Glomerular visceral epithelial cell (primary cell): ENCODE data around the gene EIF2S2.

Source experiments
- DNase-seq: peaks from one replicate; pipeline ENCODE4 v3.0.0-alpha.2; 2016; ENCODE audit errors: extremely low spot score

Gene EIF2S2

GRCh38 chr20:34122274-34122980, 10.4 kb upstream of the EIF2S2 start:
- DNase-seq = no peak

DNA sequence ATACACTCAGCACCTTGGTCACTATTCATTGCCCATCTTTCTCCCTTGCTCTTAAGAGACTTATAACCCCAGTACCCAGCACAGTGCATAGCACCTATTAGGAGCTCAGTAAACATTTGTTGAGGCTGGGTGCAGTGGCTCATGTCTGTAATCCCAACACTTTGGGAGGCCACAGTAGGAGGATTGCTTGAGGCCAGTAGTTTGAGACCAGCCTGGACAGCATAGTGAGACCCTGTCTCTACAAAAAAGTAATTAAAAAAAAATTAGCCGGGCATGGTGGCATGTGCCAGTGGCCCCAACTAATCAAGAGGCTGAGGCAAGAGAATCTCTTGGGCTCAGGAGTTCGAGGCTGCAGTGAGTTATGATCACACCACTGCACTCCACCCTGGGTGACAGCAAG, 8.2 kb upstream of the EIF2S2 start:
- no peak for DNase-seq

DNA sequence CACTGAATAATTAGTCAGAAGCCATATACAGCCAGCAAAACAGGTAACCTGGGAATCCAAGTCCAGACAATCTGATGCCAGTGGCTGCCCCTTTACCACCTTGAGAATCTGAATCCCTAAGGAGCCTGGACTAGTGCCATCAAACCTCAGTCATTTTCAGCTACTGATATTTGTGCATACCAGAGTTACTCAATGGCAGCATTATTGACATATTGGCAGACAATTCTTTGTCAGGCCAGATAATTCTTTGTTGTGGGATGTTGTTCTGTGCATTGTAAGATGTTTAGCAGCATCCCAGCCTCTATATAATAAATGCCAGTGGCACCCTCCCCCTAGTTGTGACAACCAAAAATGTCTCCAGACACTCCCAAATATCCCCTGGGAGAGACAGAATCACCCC, 3.2 kb upstream of the EIF2S2 start:
- DNase-seq = no peak

GRCh38 chr20:34114809-34115208, 2.8 kb upstream of the EIF2S2 start:
- no peak for DNase-seq

DNA sequence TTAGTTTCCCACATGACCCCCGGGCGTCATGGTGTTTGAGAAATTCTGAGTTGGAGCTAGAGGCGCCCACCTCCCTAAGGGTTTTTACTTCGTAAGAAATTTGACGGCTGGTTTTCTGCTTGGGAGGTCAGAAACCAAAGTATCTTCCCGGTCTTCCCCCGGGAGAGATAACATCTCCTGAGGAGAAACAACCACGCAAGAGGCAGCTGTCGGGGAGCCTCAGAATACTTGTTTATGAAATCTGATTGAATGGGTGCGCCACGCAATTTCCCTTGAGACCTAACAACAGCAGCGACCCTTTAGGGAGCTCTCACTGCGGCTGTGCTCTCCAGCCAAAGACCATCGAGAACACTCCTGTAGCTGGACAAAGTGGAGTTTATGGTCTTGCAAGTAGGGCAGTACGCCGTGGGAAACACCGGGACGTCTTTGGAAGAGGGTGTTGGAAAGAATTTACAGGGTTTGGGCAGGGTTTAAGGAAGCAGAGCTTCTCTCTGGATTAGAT, 608 bp upstream of the EIF2S2 start:
- DNase-seq = no peak

DNA sequence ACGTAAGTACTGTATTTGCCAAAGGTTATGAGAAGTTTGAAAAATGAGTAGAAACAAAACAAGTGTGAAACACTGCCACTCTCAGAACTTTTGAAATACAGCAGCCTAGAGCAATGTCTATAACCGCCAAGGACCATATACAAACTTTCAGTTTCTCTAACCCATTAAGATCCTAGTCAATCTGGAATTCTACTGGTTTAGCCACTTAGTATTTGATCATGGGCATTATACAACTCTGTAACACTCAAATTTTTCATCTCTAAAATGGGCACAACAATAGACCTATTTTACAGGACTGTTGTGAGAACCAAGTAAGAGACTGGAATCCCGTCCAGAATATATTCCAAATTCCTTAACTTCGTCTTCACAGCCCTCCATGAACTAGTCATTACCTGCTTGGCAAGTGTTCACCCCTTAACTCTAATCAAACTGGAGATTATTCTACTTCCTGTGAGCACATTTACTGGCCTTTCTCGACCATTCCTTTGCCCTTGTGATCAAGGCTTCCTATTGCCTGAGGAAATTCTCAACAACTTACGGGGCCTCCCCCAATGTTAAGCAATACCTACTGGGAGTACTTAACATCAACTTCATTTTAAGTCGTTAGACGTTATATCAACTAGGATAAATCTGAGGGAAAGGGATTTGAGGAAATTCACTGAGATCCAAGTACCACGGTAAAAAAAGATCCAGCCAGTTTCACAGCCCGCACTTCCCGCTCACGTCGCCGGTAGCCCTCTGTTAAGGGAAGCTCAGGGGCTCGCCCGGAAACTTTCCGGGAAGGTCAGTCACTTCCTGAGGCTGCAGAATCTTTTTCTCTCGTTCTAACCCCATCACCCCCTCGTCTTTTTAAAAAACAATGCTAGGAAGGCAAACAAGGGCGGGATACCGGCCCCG, 1.1 kb downstream of the EIF2S2 start:
- peak; percentile 35 for DNase-seq

DNA sequence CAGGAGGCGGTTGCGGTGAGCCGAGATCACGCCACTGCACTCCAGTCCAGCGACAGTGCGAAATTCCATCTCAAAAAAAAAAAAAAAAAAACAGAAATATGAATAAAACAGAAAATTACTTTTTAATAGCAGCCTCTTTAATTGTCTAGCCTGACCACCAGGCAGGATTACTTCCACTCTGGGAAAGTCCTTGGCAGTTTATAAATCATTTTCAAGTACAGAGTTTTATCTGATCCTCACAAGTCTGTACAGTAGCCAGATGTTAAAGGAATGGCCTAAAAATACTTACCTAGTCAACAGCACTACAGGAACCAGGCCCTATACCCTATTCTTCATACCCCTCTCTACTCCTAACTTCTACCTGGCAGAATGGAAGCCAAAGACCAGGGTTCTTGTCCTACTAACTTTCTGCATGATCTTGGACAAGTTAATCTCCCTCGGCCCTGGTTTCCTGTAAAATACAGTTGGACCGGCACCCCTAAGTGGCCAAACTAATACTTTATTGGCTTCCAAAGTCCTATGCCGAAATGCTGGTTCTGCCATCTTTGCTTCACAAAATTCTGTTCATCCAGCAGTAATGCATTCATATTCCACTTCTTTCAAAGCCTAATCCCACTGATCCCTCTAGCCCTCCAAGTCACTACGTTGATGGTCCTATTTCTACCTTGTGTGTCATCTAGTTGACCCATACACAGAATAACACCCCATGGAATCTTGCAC, 1.9 kb downstream of the EIF2S2 start:
- no peak for DNase-seq

GRCh38 chr20:34109442-34109841, 2.6 kb downstream of the EIF2S2 start:
- DNase-seq = no peak

GRCh38 chr20:34108616-34109174, 3.3 kb downstream of the EIF2S2 start:
- DNase-seq = no peak

- no peak for DNase-seq
Measured at GRCh38 chr20:34105978-34106675, 5.9 kb downstream of the EIF2S2 start.

GRCh38 chr20:34104059-34104458, 8.0 kb downstream of the EIF2S2 start:
- DNase-seq = no peak

GRCh38 chr20:34102342-34102741, 9.7 kb downstream of the EIF2S2 start:
- no peak for DNase-seq

GRCh38 chr20:34100576-34100975, 11.5 kb downstream of the EIF2S2 start:
- DNase-seq = no peak

DNA sequence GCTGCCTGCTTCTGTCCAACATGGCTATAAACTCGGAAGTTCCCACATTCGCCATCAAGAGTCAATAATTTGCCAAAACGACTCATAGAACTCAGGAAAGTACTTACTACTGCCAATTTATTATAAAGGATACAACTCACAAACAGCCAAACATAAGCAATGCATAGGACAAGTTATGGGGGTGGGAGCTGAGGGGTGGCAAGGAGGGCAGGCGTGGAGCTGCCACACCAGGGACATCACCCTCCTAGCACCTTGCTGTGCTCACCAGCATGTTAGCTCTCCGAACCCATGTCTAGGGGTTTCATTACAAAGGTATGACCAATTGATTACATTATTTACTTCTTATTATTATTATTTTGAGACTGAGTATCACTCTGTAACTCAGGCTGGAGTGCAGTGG, 12.4 kb downstream of the EIF2S2 start:
- no peak for DNase-seq

- no peak for DNase-seq
Measured at GRCh38 chr20:34098570-34098969, 13.5 kb downstream of the EIF2S2 start.

DNA sequence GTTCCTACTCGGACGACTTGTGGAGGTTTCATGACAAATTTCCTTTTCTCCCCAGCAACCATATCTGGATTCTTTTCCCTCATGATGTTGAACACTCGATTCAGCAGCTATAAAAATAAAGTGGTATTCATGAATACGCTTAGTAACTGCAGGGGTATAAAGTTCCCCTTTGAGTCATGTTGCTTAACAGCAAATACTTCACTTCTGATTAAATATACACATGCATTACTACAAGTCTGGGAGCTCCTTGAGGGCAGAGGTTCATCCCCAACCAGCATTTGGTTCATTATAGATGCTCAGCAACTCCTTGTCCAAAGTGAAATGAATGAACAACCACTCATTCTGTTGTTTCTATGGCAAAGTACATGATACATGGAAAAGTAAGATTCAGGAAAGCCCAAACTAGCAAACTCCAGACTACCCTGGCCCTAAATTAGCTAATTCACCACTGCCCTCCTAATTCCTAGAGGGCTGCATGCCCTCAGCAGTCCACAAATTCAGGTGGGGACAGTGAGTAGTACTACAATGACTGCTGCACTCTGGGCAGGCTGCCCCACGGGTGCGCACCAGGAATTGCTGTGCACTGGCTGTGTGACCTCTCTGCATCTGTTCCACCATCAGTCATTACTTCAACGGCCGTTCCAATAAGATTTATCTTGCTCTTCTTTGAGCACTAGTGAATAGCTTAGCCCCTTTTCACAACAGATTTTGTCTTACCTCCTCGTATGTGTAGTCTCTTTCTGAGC, 15.2 kb downstream of the EIF2S2 start:
- DNase-seq = no peak

DNA sequence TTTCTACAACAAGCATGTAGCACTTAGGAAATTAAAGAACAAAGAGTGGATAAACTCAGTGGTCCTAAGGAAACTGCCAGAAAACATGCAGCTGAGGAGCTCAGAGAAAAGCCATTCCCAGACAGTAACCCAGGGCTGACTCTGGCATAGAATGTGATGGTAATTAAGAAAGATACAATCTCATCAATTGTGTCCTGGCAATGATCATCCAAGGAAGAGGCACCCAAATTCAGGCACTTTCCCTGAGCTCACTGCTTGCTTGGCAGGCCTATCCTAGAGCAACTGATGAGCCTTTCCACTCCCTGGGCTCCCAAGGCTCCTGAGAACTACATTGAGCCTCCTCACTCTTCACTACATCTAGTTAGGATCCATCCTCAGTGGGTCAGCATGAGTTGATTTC, 16.2 kb downstream of the EIF2S2 start:
- DNase-seq = no peak

DNA sequence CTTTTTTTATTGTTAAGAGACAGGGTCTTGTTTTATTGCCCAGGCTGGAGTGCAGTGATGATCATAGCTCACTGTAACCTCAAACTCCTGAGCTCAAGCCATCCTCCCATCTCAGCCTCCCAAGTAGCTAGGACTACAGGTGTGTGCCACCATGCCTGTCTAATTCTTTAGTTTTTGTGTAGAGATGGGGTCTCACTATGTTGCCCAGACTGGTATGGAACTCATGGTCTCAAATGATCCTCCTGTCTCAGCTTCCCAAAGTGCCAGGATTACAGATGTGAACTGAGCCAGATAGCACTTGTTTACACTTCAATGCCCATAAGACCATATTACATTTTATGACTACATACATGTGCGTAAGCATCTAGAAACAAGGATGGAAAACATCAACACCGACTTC, 18.1 kb downstream of the EIF2S2 start:
- no peak for DNase-seq

DNA sequence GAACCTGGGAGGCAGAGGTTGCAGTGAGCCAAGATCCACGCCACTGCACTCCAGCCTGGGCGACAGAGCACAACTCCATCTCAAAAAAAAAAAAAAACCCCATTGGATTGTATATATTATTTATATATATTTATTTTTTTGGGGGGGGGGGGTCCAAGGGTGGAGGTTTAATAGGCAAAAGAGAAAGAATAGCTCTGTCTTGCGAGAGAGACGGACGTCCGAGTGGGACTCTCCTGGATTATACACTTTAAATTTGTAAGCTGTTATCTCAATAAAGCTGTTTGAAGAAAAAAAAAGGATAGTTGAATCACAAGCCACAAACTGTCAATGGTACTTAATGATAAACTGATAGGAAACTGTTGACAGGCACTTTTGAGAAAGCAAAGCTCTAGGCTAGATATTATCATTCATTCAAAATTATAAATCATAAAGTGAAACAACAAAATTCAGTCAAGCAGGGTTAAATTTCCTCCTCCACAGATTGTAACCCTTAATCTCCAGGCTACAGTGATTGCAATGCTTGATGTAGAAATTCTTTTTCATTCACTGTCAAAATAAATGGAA, 20.3 kb downstream of the EIF2S2 start:
- DNase-seq = no peak

GRCh38 chr20:34090645-34091044, 21.4 kb downstream of the EIF2S2 start:
- no peak for DNase-seq
